ENCODE results near the gene STAC3.

DNA sequence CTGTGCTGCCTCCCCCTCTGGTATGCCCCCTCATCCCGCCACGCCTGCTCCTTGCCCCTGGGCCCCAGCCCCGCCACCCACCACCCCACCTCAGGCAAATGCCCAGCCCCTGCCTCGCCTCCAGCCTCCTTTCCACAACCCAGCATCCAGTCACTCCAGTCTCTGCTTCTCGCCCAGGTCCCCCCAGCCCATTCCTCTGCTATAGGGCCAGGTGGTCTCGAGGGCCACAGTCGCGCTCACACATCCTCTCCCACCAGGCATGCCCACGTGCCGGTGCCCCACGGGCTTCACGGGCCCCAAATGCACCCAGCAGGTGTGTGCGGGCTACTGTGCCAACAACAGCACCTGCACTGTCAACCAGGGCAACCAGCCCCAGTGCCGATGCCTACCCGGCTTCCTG is 40.5 kb downstream of the STAC3 start:
- TF ChIP-seq ATF3 (IDR thresholded peaks at IDR 0.05) = no peak
- TF ChIP-seq EZH2phosphoT487 (IDR thresholded peaks at IDR 0.05; ENCODE audit: borderline replicate concordance) = no peak
- no peak for TF ChIP-seq CTCF (IDR thresholded peaks at IDR 0.05 in 2 of 3, conservative IDR thresholded peaks at IDR 0.05 in 1 of 3; ENCODE audit: borderline replicate concordance in 1 of 3, insufficient read depth in 1 of 3, low read depth in 2 of 3, low read length in 2 of 3)
- no peak for TF ChIP-seq EZH2 (IDR thresholded peaks at IDR 0.05)
- no peak for TF ChIP-seq CBX3 (IDR thresholded peaks at IDR 0.05; ENCODE audit: low read depth)
- no peak for TF ChIP-seq POLR2A (IDR thresholded peaks at IDR 0.05; ENCODE audit: borderline replicate concordance, extremely low read depth, insufficient read depth, insufficient read length)
- no peak for TF ChIP-seq SRF (IDR thresholded peaks at IDR 0.05; ENCODE audit: low read depth)
- no peak for TF ChIP-seq EGR1 (IDR thresholded peaks at IDR 0.05; ENCODE audit: low read depth)
- no peak for TF ChIP-seq TCF7L2 (IDR thresholded peaks at IDR 0.05; ENCODE audit: borderline replicate concordance, extremely low read depth, insufficient read depth, insufficient read length)
- no peak for TF ChIP-seq ZNF274 (IDR thresholded peaks at IDR 0.05; ENCODE audit: low read depth, low read length)
- no peak for TF ChIP-seq ZBTB33 (IDR thresholded peaks at IDR 0.05; ENCODE audit: extremely low read depth, insufficient replicate concordance, low read length)
- TF ChIP-seq POLR2AphosphoS5 (IDR thresholded peaks at IDR 0.05; ENCODE audit: low read depth, low read length) = no peak
- TF ChIP-seq ELF1 (IDR thresholded peaks at IDR 0.05; ENCODE audit: borderline replicate concordance, low read depth) = no peak
- no peak for TF ChIP-seq SIN3A (IDR thresholded peaks at IDR 0.05; ENCODE audit: low read depth)
